Upper lobe of left lung (tissue), 4 donors: ENCODE results near the gene SLC25A29.

Experiments used
- CTCF ChIP-seq, 6 experiments: fragments of 450-650 bp in 4 of 6; fragments of 200-600 bp in 2 of 6; sonication (generic) in 2 of 6; IDR thresholded peaks; one replicate each; pipeline ENCODE4 v1.5.1; 2016 to 2019; ENCODE audit warnings: antibody characterized with exemption in 6 of 6
- EP300 ChIP-seq, 4 donors: sonication (generic); formaldehyde crosslinking; IDR thresholded peaks; one replicate each; pipeline ENCODE4 v1.5.1; 2017; ENCODE audit warnings: antibody characterized with exemption in 4 of 4, control low read depth in 2 of 4
- POLR2A ChIP-seq, 4 donors: fragments of 450-650 bp; IDR thresholded peaks; one replicate each; pipeline ENCODE4 v1.5.1; 2016 to 2017; ENCODE audit warnings: antibody characterized with exemption in 4 of 4, mild to moderate bottlenecking in 2 of 4
- POLR2AphosphoS5 ChIP-seq, 2 donors: sonication (generic); formaldehyde crosslinking; IDR thresholded peaks; one replicate each; pipeline ENCODE4 v1.5.1; 2017; ENCODE audit warnings: antibody characterized with exemption in 2 of 2

GRCh38 chr14:100295376-100296105, 10.7 kb downstream of the SLC25A29 start:
- TF ChIP-seq POLR2A (IDR thresholded peaks at IDR 0.05) (no peak), CTCF (IDR thresholded peaks at IDR 0.05) (no peak), POLR2AphosphoS5 (IDR thresholded peaks at IDR 0.05) (no peak), EP300 (IDR thresholded peaks at IDR 0.05) (no peak)
